ENCODE results near the gene JDP2.

JDP2 gene

DNA sequence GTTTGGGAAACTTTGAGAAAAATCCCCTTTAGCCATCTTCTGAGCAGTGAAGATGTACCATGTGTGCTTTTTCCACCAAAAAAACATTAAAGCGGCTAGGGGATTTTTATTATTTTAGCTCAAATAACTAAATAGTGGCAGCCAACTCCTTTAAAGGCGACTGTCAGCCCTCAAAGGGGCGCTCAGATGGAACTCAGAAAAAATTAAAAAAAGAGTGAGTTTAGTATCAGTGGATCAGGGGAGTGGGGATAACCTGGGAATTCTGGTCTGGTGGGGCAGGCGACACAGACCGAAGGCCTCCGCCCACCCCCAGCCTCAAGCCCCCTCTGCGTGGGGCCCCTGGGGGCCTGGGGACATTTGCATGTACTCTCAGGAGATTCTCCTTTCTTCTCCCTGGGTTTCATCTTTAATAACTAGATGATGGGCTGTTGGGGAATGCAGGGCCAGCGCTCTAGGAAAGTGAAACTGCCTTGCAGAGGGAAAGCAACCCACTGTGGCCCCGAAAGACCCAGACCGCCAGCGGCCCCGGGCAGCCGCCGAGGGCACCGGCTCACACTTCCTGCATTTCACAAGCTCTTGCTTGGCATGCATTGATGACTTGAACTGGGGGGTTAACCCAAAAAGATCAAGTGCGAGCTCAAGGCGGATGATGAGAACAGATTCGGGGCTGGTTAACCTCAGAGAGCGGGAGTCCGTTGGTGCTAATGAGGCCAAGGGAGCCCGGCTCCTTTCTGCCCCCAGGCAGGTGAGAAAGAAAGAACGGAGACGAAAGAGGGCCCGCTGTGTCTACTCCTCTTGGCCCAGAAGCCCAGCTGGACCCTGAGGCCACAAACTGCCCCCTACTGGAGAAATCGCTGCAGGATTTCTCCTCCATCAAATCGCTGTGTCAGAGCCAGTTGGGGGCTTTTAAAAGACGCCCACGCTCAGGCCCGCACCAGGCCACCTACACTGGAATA is 87.1 kb downstream of the JDP2 start:
- DNase-seq (ENCODE audit: low read depth in 2 of 2): peak in 1 of 2 donors; percentile 50

DNA sequence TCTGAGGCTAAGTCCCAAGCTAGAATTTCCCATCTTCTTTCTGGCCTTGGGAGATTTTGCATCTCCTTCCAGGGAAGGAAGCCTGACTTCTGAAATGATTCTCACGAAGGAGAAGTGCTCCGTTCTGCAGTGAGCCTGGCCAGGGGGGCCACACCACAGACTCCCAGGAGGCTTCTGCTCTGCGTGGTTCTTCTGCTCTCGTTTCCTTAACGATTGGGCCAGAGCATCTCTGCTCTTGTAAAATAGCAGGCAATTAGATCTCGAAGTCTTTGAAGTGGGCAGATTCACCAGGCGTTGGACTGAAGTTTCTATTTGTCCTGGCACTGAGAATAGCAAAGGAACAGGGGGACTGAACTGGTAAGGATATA is 87.8 kb downstream of the JDP2 start:
- no peak for DNase-seq (ENCODE audit: low read depth in 2 of 2)

DNA sequence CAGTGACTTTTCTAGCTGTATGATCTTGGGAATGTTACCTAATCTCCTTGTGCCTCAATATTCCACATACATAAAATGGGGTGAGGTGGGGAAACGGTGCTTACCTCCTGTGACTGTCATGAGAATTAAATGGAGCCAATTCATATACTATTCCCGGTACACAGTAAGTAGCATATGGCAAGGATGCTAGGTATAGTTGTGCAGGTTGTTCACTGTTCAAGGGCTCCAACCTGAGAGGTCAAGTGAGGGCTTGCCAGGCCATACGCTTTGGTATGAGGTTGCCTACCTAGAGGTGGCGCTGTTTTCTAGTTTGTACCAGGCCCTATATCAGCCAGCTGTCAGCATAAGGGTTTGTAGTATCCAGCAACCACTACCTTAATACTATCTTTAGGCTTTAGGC is 90.8 kb downstream of the JDP2 start:
- DNase-seq (ENCODE audit: low read depth in 2 of 2): no peak

DNA sequence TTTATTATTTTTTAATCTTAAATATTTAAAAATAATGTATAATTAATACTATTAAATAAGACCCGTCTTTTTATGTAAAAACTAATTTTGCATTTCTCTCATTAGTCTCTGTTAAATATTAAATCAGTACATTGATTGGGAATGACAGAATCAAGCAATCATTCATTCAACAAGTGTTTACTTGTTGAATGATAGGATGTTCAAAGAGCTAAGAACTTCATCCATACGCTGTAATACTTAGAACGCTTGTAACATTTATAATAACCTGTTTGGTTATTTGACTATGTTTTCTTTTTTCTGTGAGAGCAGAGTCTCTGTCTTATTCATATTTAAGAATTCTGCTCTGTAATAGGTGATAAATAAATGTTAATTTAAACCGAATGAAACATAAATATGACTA is 91.6 kb downstream of the JDP2 start:
- DNase-seq (ENCODE audit: low read depth in 2 of 2): no peak

DNA sequence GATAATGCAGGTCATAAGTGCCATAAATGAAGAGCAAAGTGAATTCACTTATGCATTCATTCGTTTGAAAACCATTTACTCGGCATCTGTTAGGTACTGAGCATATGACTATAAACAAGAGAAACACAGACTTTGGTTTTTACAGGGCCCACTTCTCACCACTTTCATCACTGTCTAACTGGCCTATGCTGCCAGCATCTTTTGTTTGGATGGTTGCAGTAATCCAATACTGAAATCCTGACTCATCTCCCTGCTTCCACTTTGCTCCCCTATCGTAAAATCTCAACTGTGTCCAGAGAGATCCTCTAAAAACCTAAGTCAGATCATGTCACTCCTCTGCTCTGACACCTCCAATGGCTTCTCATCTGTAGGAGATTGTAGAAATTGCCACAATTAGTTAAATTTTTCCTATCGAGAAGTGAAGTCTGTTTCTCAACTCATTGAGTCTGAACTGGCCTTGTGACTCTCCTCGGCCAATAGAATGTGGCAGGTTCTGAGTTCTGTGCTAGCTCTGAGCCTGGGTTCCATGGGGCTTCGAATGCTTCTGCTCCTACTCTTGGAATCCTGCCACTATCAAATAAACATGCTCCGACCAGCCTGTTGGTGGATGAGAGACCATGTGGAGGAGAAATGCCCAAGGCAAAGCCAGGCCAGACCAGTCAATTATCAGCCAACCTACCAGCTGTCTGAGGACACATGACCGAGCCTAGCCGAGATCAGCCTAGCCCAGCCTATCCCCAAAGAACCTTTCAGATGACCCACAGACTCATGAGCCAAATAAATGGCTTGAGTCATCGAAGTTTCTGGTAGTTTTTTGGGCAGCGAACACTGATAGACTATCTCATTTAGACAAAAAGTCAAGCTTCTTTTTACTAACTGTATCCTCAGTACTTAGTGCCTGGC is 92.3 kb downstream of the JDP2 start:
- DNase-seq (ENCODE audit: low read depth in 2 of 2): no peak

DNA sequence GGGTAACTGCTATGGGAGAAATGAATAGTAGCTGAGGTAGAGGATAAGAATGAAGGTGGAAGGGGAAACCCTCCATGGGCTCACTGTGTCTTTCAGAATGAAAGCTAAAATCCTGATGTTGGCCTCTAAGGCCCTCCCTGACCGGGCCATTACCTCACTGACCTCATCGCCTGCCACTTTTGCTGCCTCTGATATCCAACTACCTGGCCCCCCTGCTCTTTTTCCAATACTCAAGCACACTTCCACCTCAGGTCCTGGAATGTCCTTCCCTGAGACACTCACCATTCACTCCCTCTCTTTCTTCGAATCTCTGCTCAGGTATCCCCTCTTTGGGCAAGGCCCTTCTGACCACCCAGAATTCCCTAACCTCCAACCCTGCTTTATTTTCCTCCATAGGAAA is 93.0 kb downstream of the JDP2 start:
- no peak for DNase-seq (ENCODE audit: low read depth in 2 of 2)

DNA sequence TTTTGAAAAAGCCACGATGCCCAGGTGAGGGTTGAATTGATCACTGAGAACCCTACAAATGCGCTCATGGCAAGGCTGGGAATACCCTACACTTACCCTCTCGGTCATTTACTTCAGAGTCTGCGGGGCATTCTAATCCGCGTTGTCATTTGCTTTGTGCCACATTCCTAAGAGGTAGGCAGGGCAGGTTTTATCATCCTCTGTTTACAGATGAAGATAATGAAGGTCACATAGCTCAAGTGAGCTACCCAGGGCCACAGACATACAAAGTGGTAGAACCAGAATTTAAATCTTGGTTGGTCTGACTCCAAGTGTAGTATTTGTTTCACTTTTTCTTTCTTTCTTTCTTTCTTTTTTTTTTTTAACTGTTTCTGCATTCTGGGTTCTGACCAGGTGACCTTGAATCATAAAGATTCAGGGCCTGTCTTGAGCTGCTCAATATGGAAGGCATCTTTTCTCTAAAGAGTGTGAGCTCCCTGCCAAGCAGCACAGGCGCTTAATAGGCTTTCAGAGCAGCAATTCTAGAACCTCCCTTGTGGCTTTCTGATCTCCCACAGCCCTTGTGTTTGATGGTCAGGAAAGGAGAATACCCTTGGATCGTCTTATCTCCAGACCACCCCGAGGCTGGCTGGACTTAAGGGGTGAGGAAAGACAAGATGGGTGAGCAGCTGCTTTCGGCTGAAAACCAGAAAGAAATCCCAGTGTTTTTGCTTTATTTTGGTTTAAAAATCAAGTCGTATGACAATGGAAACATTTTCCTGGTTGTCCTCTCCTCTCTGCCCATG is 93.8 kb downstream of the JDP2 start:
- DNase-seq (ENCODE audit: low read depth in 2 of 2): no peak

DNA sequence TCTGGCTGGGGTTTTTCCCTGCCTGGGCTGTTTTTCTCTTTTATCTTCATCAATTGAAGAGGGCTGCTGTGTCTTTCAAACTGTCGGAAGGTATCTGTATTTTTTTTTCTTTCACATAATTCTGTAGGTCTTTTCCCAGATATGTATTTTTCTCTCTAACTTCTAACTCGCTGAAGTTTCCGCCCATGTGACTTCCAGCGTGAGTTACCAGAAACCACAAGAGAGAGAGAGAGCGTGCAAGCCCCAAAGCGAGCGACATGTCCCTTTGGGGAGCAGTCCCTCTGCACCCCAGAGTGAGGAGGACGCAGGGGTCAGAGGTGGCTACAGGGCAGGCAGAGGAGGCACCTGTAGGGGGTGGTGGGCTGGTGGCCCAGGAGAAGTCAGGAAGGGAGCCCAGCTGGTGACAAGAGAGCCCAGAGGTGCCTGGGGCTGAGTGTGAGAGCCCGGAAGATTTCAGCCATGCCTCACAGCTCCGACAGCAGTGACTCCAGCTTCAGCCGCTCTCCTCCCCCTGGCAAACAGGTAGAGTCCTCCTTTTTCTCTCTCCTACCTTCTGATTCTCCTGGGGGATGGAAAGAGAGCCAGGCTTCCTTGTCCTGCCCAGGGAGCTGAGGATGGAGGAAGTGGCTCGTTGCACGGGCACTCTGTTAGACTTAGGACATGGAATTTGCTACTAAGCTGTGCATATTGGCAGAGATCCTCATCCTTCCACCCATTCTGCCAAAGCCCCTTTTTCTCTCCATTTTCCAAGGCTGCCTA is 94.6 kb downstream of the JDP2 start, which contains the start of gene BATF:
BATF (plus strand) TSS at position 246 of the 759 bp plus-strand sequence; CDS start at position 460, 214 bp downstream.
- peak; percentile 64 to 79 for DNase-seq (ENCODE audit: low read depth in 2 of 2)

DNA sequence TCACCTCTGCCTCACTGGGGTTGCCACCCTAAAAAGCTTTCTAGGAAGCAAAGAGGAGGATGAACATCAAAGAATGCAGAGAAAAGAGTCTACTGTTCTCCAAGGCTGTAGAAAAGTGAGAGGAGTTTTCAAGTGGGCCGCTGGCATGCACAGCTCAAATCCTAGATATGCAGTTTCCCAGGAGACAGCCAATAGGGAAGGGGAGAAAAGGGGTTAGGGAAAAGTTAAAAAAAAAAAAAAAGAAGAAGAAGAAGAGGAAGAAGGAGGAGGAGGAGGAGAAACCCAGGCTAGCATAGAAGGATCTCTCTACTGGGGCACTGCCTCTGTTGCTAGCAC is 95.1 kb downstream of the JDP2 start:
- DNase-seq (ENCODE audit: low read depth in 2 of 2): no peak
